Neural crest cell (in vitro differentiated cells): ENCODE data around the gene LDHB. TPM values are rescaled to one million over a fixed set of nuclear protein-coding genes. Genes with fewer than 3 reads are reported as not detected.

ENCODE experiments used
- DNase-seq: peaks from one replicate; pipeline ENCODE4 v3.0.0; 2021; ENCODE audit warnings: low read depth, mixed read lengths, low spot score
- H3K27ac Mint-ChIP-seq: one replicate; pipeline ENCODE4 v1.8.0; 2021; ENCODE audit warnings: mild to moderate bottlenecking, mixed read lengths; ENCODE audit not compliant: unreplicated experiment
- H3K27me3 Mint-ChIP-seq: 2 replicates; pipeline ENCODE4 v1.8.0; 2021; ENCODE audit warnings: low read depth, mild to moderate bottlenecking, mixed read lengths
- H3K36me3 Mint-ChIP-seq: 2 replicates; pipeline ENCODE4 v1.8.0; 2021; ENCODE audit warnings: low read depth, mild to moderate bottlenecking, mixed read lengths
- H3K4me1 Mint-ChIP-seq: 2 replicates; pipeline ENCODE4 v1.8.0; 2021; ENCODE audit warnings: mixed read lengths
- H3K4me3 Mint-ChIP-seq: one replicate; pipeline ENCODE4 v1.8.0; 2021; ENCODE audit warnings: mild to moderate bottlenecking, mixed read lengths
- H3K9me3 Mint-ChIP-seq: 2 replicates; pipeline ENCODE4 v1.8.0; 2021; ENCODE audit warnings: mixed read lengths
- total RNA-seq: library from RNA; stranded (reverse); gene quantifications from 2 replicates; pipeline ENCODE4 v1.2.1, GENCODE V29; 2021
- TF ChIP-seq, protein P1 (sequence below): fragments of 200-600 bp; sonication (generic); conservative IDR thresholded peaks from 2 replicates; pipeline ENCODE4 v1.5.0; 2021; ENCODE audit warnings: antibody characterized with exemption, mild to moderate bottlenecking

Gene LDHB
- total RNA-seq, 1 donor from 2014 or later: 1,383 TPM

DNA sequence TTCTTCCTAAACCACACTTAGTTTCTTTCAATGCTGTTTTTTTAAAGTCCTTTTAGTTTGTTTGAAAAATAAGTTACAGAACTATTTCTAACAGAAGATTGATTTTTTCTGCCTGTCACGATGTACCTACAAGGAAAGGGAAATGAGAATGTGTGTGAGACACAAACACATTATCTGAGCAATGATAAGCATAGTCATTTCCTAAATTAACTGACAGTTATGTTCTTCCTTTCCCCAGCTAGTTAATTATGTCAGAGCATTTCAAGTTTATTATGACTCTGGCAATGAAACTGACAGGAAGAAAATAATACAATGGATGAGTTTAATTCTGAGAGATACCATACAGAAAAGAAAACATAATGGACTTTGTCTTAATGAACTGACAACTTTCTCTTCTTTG lies 21.3 kb upstream of the LDHB start:
- DNase-seq: no peak
- no peak overlapping the region for H3K27ac Mint-ChIP-seq
- H3K27me3 Mint-ChIP-seq: peaks cover 17% of the 10 kb centered on the region
- H3K9me3 Mint-ChIP-seq: no peaks in the 10 kb centered on the region
- no peaks in the 10 kb centered on the region for H3K4me1 Mint-ChIP-seq
- H3K36me3 Mint-ChIP-seq: no peaks in the 10 kb centered on the region
- H3K4me3 Mint-ChIP-seq: no peak overlapping the region
- TF ChIP-seq, protein P1, sequence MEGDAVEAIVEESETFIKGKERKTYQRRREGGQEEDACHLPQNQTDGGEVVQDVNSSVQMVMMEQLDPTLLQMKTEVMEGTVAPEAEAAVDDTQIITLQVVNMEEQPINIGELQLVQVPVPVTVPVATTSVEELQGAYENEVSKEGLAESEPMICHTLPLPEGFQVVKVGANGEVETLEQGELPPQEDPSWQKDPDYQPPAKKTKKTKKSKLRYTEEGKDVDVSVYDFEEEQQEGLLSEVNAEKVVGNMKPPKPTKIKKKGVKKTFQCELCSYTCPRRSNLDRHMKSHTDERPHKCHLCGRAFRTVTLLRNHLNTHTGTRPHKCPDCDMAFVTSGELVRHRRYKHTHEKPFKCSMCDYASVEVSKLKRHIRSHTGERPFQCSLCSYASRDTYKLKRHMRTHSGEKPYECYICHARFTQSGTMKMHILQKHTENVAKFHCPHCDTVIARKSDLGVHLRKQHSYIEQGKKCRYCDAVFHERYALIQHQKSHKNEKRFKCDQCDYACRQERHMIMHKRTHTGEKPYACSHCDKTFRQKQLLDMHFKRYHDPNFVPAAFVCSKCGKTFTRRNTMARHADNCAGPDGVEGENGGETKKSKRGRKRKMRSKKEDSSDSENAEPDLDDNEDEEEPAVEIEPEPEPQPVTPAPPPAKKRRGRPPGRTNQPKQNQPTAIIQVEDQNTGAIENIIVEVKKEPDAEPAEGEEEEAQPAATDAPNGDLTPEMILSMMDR: no peak

GRCh38 chr12:21677622-21678277 lies 20.1 kb upstream of the LDHB start:
- no peak for DNase-seq
- TF ChIP-seq, protein P1: no peak
- H3K4me1 Mint-ChIP-seq: no peaks in the 10 kb centered on the region
- peaks cover 10% of the 10 kb centered on the region for H3K27me3 Mint-ChIP-seq
- H3K9me3 Mint-ChIP-seq: no peaks in the 10 kb centered on the region
- no peaks in the 10 kb centered on the region for H3K36me3 Mint-ChIP-seq
- no peak overlapping the region for H3K4me3 Mint-ChIP-seq
- no peak overlapping the region for H3K27ac Mint-ChIP-seq

GRCh38 chr12:21677204-21677603 lies 19.6 kb upstream of the LDHB start:
- DNase-seq: no peak
- Mint-ChIP-seq H3K36me3 (no peaks in the 10 kb centered on the region), H3K27ac (no peak overlapping the region), H3K9me3 (no peaks in the 10 kb centered on the region), H3K27me3 (peaks cover 6% of the 10 kb centered on the region), H3K4me1 (no peaks in the 10 kb centered on the region), H3K4me3 (no peak overlapping the region)
- TF ChIP-seq, protein P1: no peak

DNA sequence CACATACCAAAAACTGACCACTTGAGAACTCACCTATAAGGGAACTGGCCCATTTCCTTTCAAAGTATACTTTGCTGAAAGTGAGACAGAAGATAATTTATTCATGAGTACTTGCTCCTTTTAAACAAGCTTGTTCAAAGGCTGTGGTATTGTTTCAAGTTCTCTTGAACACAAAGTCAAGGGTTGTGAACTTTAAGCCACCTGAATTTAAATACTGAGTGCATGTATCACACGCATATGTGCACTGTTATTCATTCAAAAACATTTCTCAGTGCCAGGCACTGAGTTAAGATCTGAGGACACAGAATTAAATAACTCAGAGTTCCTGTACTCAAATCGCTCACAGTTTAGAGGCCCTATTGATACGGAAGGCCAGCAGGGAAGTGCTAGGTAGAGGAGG lies 19.1 kb upstream of the LDHB start:
- Mint-ChIP-seq H3K27me3 (peaks cover 3% of the 10 kb centered on the region), H3K4me3 (no peak overlapping the region), H3K36me3 (no peaks in the 10 kb centered on the region), H3K9me3 (no peaks in the 10 kb centered on the region), H3K27ac (no peak overlapping the region), H3K4me1 (no peaks in the 10 kb centered on the region)
- no peak for DNase-seq
- TF ChIP-seq, protein P1: no peak

DNA sequence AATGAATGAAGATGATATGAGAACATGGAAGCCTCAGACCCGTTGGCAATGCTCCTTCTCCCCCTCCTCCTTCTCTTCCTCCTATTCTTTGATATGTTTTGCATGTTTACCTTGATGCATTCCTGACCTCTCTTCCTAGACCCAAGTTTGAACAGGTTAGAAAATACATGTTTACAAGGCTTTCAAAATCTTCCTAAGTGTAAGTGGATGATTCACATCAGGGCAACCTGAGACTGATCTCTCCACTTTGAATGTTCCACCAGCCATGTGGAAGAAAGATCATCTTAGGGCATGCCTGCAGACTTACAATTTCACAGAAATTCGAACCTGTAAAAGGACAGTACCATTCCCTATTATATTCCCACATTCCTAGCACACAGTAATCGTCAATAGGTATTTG lies 18.0 kb upstream of the LDHB start:
- no peaks in the 10 kb centered on the region for H3K36me3 Mint-ChIP-seq
- peaks cover 3% of the 10 kb centered on the region for H3K27me3 Mint-ChIP-seq
- no peak for DNase-seq
- H3K9me3 Mint-ChIP-seq: no peaks in the 10 kb centered on the region
- H3K27ac Mint-ChIP-seq: no peak overlapping the region
- no peak overlapping the region for H3K4me3 Mint-ChIP-seq
- no peaks in the 10 kb centered on the region for H3K4me1 Mint-ChIP-seq
- TF ChIP-seq, protein P1: no peak
